Measurements from ENCODE around the gene FAM13A.
"Not testable (repeated sequence)": the region's sequence is repeated elsewhere in the genome, so short reads cannot be mapped to it uniquely, and the experiment has no call there.

The FAM13A gene

DNA sequence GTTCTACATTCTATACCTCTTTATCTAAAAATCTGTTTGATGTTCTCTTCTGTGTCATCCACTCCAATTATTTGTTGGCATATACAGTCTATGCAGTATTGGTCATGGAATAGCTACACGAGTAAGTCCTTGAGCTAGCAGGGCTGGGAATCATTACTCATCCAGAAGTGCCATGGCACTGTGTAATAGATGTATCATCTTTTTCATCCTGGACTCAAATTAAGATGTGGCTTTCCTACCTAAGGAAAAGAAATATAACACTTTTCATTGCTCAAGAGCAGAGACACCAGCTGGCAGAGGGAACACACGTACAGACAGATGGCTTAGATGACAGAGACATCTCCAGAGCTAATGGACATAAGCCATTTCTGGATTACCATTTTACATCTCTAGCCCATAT lies 159.8 kb downstream of the FAM13A start (continued):
- TF ChIP-seq, protein P1, sequence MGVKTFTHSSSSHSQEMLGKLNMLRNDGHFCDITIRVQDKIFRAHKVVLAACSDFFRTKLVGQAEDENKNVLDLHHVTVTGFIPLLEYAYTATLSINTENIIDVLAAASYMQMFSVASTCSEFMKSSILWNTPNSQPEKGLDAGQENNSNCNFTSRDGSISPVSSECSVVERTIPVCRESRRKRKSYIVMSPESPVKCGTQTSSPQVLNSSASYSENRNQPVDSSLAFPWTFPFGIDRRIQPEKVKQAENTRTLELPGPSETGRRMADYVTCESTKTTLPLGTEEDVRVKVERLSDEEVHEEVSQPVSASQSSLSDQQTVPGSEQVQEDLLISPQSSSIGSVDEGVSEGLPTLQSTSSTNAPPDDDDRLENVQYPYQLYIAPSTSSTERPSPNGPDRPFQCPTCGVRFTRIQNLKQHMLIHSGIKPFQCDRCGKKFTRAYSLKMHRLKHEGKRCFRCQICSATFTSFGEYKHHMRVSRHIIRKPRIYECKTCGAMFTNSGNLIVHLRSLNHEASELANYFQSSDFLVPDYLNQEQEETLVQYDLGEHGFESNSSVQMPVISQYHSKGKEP (tag by site-specific recombination; IDR thresholded peaks at IDR 0.05) = no peak
- TF ChIP-seq, protein P2, sequence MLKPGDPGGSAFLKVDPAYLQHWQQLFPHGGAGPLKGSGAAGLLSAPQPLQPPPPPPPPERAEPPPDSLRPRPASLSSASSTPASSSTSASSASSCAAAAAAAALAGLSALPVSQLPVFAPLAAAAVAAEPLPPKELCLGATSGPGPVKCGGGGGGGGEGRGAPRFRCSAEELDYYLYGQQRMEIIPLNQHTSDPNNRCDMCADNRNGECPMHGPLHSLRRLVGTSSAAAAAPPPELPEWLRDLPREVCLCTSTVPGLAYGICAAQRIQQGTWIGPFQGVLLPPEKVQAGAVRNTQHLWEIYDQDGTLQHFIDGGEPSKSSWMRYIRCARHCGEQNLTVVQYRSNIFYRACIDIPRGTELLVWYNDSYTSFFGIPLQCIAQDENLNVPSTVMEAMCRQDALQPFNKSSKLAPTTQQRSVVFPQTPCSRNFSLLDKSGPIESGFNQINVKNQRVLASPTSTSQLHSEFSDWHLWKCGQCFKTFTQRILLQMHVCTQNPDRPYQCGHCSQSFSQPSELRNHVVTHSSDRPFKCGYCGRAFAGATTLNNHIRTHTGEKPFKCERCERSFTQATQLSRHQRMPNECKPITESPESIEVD (tag by site-specific recombination; IDR thresholded peaks at IDR 0.05) = no peak
- TF ChIP-seq, protein P3, sequence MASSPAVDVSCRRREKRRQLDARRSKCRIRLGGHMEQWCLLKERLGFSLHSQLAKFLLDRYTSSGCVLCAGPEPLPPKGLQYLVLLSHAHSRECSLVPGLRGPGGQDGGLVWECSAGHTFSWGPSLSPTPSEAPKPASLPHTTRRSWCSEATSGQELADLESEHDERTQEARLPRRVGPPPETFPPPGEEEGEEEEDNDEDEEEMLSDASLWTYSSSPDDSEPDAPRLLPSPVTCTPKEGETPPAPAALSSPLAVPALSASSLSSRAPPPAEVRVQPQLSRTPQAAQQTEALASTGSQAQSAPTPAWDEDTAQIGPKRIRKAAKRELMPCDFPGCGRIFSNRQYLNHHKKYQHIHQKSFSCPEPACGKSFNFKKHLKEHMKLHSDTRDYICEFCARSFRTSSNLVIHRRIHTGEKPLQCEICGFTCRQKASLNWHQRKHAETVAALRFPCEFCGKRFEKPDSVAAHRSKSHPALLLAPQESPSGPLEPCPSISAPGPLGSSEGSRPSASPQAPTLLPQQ (tag by site-specific recombination; IDR thresholded peaks at IDR 0.05) = no peak
- TF ChIP-seq, protein P4, sequence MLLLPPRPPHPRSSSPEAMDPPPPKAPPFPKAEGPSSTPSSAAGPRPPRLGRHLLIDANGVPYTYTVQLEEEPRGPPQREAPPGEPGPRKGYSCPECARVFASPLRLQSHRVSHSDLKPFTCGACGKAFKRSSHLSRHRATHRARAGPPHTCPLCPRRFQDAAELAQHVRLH (tag by site-specific recombination; IDR thresholded peaks at IDR 0.05) = no peak
- no peak for TF ChIP-seq ZNF623 (tag by site-specific recombination; IDR thresholded peaks at IDR 0.05)

DNA sequence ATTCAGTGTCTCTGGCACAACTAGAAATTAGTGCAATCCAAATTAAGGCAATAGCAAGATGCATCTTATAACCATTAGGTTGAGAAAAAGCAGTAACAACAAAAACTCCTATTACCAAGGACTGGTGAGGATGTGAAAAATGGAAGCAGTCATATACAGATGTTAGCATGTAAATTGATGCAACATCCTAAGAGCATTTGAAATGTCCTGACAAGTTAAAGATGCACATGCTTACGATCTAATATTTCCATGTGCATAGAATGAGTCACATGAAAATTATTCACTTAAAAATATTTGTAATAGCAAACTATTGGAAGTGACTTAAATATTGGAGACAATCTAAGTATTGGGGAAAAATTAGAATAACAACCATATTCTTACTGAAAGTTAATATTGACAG lies 163.0 kb downstream of the FAM13A start:
- Histone ChIP-seq H3K9me3 (ENCODE audit: control insufficient read depth, insufficient read depth, low read depth, low read length) (no peaks in the 10 kb centered on the region), H3K4me3 (ENCODE audit: low read depth, low read length) (no peak overlapping the region), H3K27ac (ENCODE audit: extremely low read depth, low read depth, low read length) (no peak overlapping the region), H3K36me3 (ENCODE audit: control insufficient read depth in 2 of 2, insufficient read depth in 1 of 2, low read length in 2 of 2) (no peaks in the 10 kb centered on the region), H3K4me1 (ENCODE audit: control insufficient read depth, insufficient read depth, low read length) (no peaks in the 10 kb centered on the region)
- TF ChIP-seq, protein P5, sequence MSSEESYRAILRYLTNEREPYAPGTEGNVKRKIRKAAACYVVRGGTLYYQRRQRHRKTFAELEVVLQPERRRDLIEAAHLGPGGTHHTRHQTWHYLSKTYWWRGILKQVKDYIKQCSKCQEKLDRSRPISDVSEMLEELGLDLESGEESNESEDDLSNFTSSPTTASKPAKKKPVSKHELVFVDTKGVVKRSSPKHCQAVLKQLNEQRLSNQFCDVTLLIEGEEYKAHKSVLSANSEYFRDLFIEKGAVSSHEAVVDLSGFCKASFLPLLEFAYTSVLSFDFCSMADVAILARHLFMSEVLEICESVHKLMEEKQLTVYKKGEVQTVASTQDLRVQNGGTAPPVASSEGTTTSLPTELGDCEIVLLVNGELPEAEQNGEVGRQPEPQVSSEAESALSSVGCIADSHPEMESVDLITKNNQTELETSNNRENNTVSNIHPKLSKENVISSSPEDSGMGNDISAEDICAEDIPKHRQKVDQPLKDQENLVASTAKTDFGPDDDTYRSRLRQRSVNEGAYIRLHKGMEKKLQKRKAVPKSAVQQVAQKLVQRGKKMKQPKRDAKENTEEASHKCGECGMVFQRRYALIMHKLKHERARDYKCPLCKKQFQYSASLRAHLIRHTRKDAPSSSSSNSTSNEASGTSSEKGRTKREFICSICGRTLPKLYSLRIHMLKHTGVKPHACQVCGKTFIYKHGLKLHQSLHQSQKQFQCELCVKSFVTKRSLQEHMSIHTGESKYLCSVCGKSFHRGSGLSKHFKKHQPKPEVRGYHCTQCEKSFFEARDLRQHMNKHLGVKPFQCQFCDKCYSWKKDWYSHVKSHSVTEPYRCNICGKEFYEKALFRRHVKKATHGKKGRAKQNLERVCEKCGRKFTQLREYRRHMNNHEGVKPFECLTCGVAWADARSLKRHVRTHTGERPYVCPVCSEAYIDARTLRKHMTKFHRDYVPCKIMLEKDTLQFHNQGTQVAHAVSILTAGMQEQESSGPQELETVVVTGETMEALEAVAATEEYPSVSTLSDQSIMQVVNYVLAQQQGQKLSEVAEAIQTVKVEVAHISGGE (tag by site-specific recombination; conservative IDR thresholded peaks at IDR 0.05; ENCODE audit: low read depth) = no peak
- ChIA-PET CTCF (no interaction called here), POLR2A (no interaction called here)

DNA sequence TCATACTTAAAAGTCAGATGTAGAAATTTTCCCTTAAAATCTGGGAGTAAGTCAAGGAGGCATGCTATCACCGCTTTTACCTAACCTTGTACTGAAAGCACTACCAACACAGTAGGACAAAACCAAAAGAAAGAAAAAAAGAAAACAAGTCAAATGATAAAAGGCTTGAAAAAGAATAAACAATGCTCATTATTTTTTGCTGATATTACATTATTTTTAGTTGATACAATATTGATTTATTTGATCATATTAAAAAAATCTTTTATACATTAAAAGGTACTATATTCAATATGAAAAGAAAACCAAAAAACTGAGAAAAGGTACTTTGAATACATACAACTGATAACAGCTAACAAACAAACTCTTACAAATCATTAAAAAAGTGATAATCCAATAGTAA lies 164.3 kb downstream of the FAM13A start:
- ChIA-PET CTCF (no interaction called here), POLR2A (no interaction called here)

DNA sequence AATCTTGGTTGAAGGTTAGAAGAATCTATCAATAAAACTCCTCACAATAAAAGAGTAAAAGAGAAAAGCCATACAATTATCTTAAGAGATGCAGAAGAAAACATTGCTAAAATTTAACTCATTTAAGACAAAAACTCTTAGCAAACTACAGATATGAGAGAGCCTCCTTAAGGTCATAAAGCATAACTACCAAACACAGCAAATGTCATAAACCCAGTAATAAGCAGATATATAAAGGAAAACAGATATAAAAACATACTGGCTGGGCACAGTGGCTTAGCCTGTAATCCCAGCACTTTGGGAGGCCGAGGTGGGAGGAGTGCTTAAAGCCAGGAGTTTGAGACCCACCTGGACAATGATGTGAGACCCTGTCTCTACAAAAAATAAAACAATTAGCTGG lies 165.3 kb downstream of the FAM13A start:
- TF ChIP-seq, protein P6, sequence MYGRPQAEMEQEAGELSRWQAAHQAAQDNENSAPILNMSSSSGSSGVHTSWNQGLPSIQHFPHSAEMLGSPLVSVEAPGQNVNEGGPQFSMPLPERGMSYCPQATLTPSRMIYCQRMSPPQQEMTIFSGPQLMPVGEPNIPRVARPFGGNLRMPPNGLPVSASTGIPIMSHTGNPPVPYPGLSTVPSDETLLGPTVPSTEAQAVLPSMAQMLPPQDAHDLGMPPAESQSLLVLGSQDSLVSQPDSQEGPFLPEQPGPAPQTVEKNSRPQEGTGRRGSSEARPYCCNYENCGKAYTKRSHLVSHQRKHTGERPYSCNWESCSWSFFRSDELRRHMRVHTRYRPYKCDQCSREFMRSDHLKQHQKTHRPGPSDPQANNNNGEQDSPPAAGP (tag by site-specific recombination; IDR thresholded peaks at IDR 0.05) = no peak
- TF ChIP-seq ZNF140 (tag by site-specific recombination; IDR thresholded peaks at IDR 0.05) = no peak
- Histone ChIP-seq H3K4me1 (ENCODE audit: control insufficient read depth, insufficient read depth, low read length) (no peaks in the 10 kb centered on the region), H3K9me3 (ENCODE audit: control insufficient read depth, insufficient read depth, low read depth, low read length) (no peaks in the 10 kb centered on the region), H3K4me3 (ENCODE audit: low read depth, low read length) (no peak overlapping the region), H3K36me3 (ENCODE audit: control insufficient read depth in 2 of 2, insufficient read depth in 1 of 2, low read length in 2 of 2) (no peaks in the 10 kb centered on the region), H3K27ac (ENCODE audit: extremely low read depth, low read depth, low read length) (no peak overlapping the region)
- POLR2A ChIA-PET = no interaction called here
- CTCF ChIA-PET = interaction anchor here (0.5 kb wide), 1 partner anchor 135 kb away, joined by 3 read pairs; no protein-coding TSS in a partner anchor

More for the DNA sequence above, 164.3 kb downstream of the FAM13A start:
- TF ChIP-seq ZNF175 (tag by site-specific recombination; IDR thresholded peaks at IDR 0.05) (no peak), GLIS2 (tag by site-specific recombination; IDR thresholded peaks at IDR 0.05) (no peak), ZNF157 (tag by site-specific recombination; IDR thresholded peaks at IDR 0.05) (no peak), KLF16 (tag by site-specific recombination; IDR thresholded peaks at IDR 0.05) (no peak), ZNF658 (tag by site-specific recombination; IDR thresholded peaks at IDR 0.05) (no peak), ZNF514 (tag by site-specific recombination; IDR thresholded peaks at IDR 0.05) (no peak)
- TF ChIP-seq, protein P7, sequence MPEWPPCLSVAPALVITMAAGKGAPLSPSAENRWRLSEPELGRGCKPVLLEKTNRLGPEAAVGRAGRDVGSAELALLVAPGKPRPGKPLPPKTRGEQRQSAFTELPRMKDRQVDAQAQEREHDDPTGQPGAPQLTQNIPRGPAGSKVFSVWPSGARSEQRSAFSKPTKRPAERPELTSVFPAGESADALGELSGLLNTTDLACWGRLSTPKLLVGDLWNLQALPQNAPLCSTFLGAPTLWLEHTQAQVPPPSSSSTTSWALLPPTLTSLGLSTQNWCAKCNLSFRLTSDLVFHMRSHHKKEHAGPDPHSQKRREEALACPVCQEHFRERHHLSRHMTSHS (tag by site-specific recombination; IDR thresholded peaks at IDR 0.05) = no peak
- H3K9me3 ChIP-seq (ENCODE audit: control insufficient read depth, insufficient read depth, low read depth, low read length) = no peaks in the 10 kb centered on the region
- no peak overlapping the region for H3K27ac ChIP-seq (ENCODE audit: extremely low read depth, low read depth, low read length)
- no peaks in the 10 kb centered on the region for H3K36me3 ChIP-seq (ENCODE audit: control insufficient read depth in 2 of 2, insufficient read depth in 1 of 2, low read length in 2 of 2)
- H3K4me3 ChIP-seq (ENCODE audit: low read depth, low read length) = no peak overlapping the region
- no peaks in the 10 kb centered on the region for H3K4me1 ChIP-seq (ENCODE audit: control insufficient read depth, insufficient read depth, low read length)

DNA sequence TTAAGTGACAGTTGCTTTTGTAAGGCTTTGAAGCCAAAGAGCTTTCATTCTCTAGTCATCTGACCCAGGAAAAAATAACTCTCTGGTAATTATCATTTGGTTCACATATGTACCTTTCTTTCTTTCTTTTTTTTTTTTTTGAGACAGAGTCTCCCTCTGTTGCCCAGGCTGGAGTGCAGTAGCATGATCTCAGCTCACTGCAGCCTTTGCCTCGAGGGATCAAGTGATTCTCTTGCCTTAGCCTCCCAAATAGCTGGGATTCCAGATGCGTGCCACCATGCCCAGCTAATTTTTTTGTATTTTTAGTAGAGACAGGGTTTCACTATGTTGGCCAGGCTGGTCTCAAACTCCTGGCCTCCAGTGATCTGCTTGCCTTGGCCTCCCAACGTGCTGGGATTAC lies 169.6 kb downstream of the FAM13A start:
- H3K4me3 ChIP-seq (ENCODE audit: low read depth, low read length); H3K27ac ChIP-seq (ENCODE audit: extremely low read depth, low read depth, low read length); H3K4me1 ChIP-seq (ENCODE audit: control insufficient read depth, insufficient read depth, low read length); CTCF ChIA-PET; H3K36me3 ChIP-seq (ENCODE audit: control insufficient read depth in 2 of 2, insufficient read depth in 1 of 2, low read length in 2 of 2); H3K9me3 ChIP-seq (ENCODE audit: control insufficient read depth, insufficient read depth, low read depth, low read length): not testable (repeated sequence)
- POLR2A ChIA-PET = interaction anchor here (0.6 kb wide), 1 partner anchor 94 kb away, joined by 5 read pairs; no protein-coding TSS in a partner anchor
